Mesenchymal stem cell (in vitro differentiated cells and primary cell): Measurements from ENCODE around the gene CDH4.
A peak's percentile ranks its signal among the peaks of the same experiment; 100 is the strongest.

ENCODE experiments used
- DNase-seq: peaks from one replicate; pipeline ENCODE4 v3.0.0-alpha.2; 2013
- H2AFZ ChIP-seq: one replicate; pipeline ENCODE4 v1.6.1; 2013; ENCODE audit warnings: low read depth, mild to moderate bottlenecking, control low read depth, inconsistent platforms, low read length, moderate library complexity
- H2AK5ac ChIP-seq: 2 replicates; pipeline ENCODE4 v1.6.1; 2013; ENCODE audit warnings: low read length, moderate library complexity, mild to moderate bottlenecking, inconsistent platforms; ENCODE audit not compliant: severe bottlenecking
- H2BK120ac ChIP-seq: one replicate; pipeline ENCODE4 v1.6.1; 2013; ENCODE audit warnings: low read depth, mild to moderate bottlenecking, inconsistent platforms, low read length, moderate library complexity
- H2BK12ac ChIP-seq, 2 experiments: one replicate each; pipeline ENCODE4 v1.6.1; 2013; ENCODE audit warnings: inconsistent platforms in 2 of 2, low read length in 2 of 2, mild to moderate bottlenecking in 2 of 2, moderate library complexity in 2 of 2, control low read depth in 1 of 2
- H2BK15ac ChIP-seq: one replicate; pipeline ENCODE4 v1.6.1; 2013; ENCODE audit warnings: mild to moderate bottlenecking, low read depth, inconsistent platforms; ENCODE audit not compliant: poor library complexity, severe bottlenecking
- H2BK5ac ChIP-seq: 2 replicates; pipeline ENCODE4 v1.6.1; 2013; ENCODE audit warnings: low read depth, mild to moderate bottlenecking, low read length, control low read depth, inconsistent platforms; ENCODE audit not compliant: poor library complexity, severe bottlenecking
- H3K14ac ChIP-seq, 2 experiments: one replicate each; pipeline ENCODE4 v1.6.1; 2013; ENCODE audit warnings: inconsistent platforms in 2 of 2, low read length in 2 of 2, control low read depth in 1 of 2, mild to moderate bottlenecking in 1 of 2, moderate library complexity in 1 of 2
- H3K18ac ChIP-seq, 2 experiments: one replicate each; pipeline ENCODE4 v1.6.1; 2013; ENCODE audit warnings: inconsistent platforms in 2 of 2, low read length in 2 of 2, control low read depth in 1 of 2, low read depth in 1 of 2, mild to moderate bottlenecking in 1 of 2
- H3K23ac ChIP-seq, 2 experiments: one replicate each; pipeline ENCODE4 v1.6.1; 2013; ENCODE audit warnings: inconsistent platforms in 2 of 2, low read length in 2 of 2, mild to moderate bottlenecking in 2 of 2, moderate library complexity in 2 of 2, control low read depth in 1 of 2
- H3K27ac ChIP-seq: 2 replicates; pipeline ENCODE4 v1.5.1; 2013; ENCODE audit warnings: mild to moderate bottlenecking, moderate library complexity, low read length, control low read depth, inconsistent platforms; ENCODE audit not compliant: poor library complexity, severe bottlenecking
- H3K27me3 ChIP-seq, 2 experiments: 2 replicates each; pipeline versions ENCODE4 v1.6.1 to v1.7.0; 2013; ENCODE audit warnings: low read length in 2 of 2, mild to moderate bottlenecking in 2 of 2, moderate library complexity in 2 of 2, control low read depth in 1 of 2, inconsistent platforms in 1 of 2; ENCODE audit not compliant: control insufficient read depth in 1 of 2, insufficient read depth in 1 of 2
- H3K36me3 ChIP-seq, 2 experiments: 2 replicates each; pipeline versions ENCODE4 v1.6.1 to v1.7.0; 2013; ENCODE audit warnings: low read length in 2 of 2, control low read depth in 1 of 2, inconsistent platforms in 1 of 2, low read depth in 1 of 2, mild to moderate bottlenecking in 1 of 2; ENCODE audit not compliant: insufficient read depth in 2 of 2, control insufficient read depth in 1 of 2
- H3K4ac ChIP-seq, 2 experiments: one replicate each; pipeline ENCODE4 v1.6.1; 2013; ENCODE audit warnings: inconsistent platforms in 2 of 2, low read length in 2 of 2, mild to moderate bottlenecking in 2 of 2, moderate library complexity in 2 of 2, control low read depth in 1 of 2, low read depth in 1 of 2
- H3K4me1 ChIP-seq: 2 replicates; pipeline ENCODE4 v1.6.1; 2013; ENCODE audit warnings: low read depth, low read length, control low read depth; ENCODE audit not compliant: control insufficient read depth, insufficient read depth
- H3K4me2 ChIP-seq: 2 replicates; pipeline ENCODE4 v1.6.1; 2013; ENCODE audit warnings: low read length, mild to moderate bottlenecking, inconsistent platforms; ENCODE audit not compliant: poor library complexity, severe bottlenecking
- H3K4me3 ChIP-seq, 2 experiments: 2 replicates each; pipeline versions ENCODE4 v1.5.1 to v1.7.0; 2013; ENCODE audit warnings: low read length in 2 of 2, mild to moderate bottlenecking in 2 of 2, control low read depth in 1 of 2, low read depth in 1 of 2; ENCODE audit not compliant: insufficient read depth in 1 of 2
- H3K79me1 ChIP-seq: replicated peaks from 2 replicates; pipeline ENCODE4 v1.6.1; 2013; ENCODE audit warnings: mild to moderate bottlenecking, control low read depth, low read length, inconsistent platforms; ENCODE audit not compliant: poor library complexity, severe bottlenecking
- H3K9ac ChIP-seq: 2 replicates; pipeline ENCODE4 v1.7.0; 2013; ENCODE audit warnings: mild to moderate bottlenecking, low read length, moderate library complexity
- H3K9me3 ChIP-seq: 2 replicates; pipeline ENCODE4 v1.7.0; 2013; ENCODE audit warnings: mild to moderate bottlenecking, low read length; ENCODE audit not compliant: control insufficient read depth
- H4K8ac ChIP-seq: one replicate; pipeline ENCODE4 v1.6.1; 2013; ENCODE audit warnings: inconsistent platforms, mild to moderate bottlenecking, low read length, moderate library complexity
- H4K91ac ChIP-seq: one replicate; pipeline ENCODE4 v1.6.1; 2013; ENCODE audit warnings: mild to moderate bottlenecking, low read length, inconsistent platforms
- WGBS: methylation state at CpG from one replicate; pipeline ENCODE4 v1.1.7; 2013; ENCODE audit warnings: mixed read lengths; 5-methylcytosine and 5-hydroxymethylcytosine counted together

The CDH4 gene

GRCh38 chr20:61389077-61389476, 137.0 kb downstream of the CDH4 start:
- Histone ChIP-seq H2BK12ac (no peak overlapping the region), H3K23ac (no peak overlapping the region), H3K27ac (no peak overlapping the region), H3K18ac (no peak overlapping the region), H2BK15ac (peak overlapping the region; percentile 0), H3K4me2 (no peak overlapping the region), H3K36me3 (peaks cover 0 to 3% of the 10 kb centered on the region in 2 experiments), H4K8ac (no peak overlapping the region), H3K9me3 (peaks cover 10% of the 10 kb centered on the region), H2AFZ (no peak overlapping the region), H3K4me1 (peaks cover 2% of the 10 kb centered on the region), H2BK5ac (no peak overlapping the region), H3K9ac (no peak overlapping the region), H3K4me3 (no peak overlapping the region), H4K91ac (no peak overlapping the region), H2BK120ac (no peak overlapping the region), H3K79me1 (peaks cover 13% of the 10 kb centered on the region), H3K27me3 (no peaks in the 10 kb centered on the region), H2AK5ac (no peak overlapping the region), H3K14ac (no peak overlapping the region), H3K4ac (no peak overlapping the region)
- no peak for DNase-seq
- WGBS: 95% methylated on average over 10 of the region's 10 CpGs

GRCh38 chr20:61391185-61391584, 139.1 kb downstream of the CDH4 start:
- Histone ChIP-seq H3K4me2 (no peak overlapping the region), H4K8ac (no peak overlapping the region)

GRCh38 chr20:61391812-61392520, 139.9 kb downstream of the CDH4 start:
- Histone ChIP-seq H3K9me3 (no peaks in the 10 kb centered on the region), H3K14ac (peak overlapping the region in 1 of 2 experiments; percentile 74), H3K27me3 (no peaks in the 10 kb centered on the region), H3K36me3 (no peaks in the 10 kb centered on the region), H3K18ac (peak overlapping the region in 1 of 2 experiments; percentile 59), H3K9ac (no peak overlapping the region), H2AK5ac (no peak overlapping the region), H3K4me3 (no peak overlapping the region), H3K4me2 (no peak overlapping the region), H2BK120ac (no peak overlapping the region), H3K4me1 (peaks cover 2% of the 10 kb centered on the region), H2BK5ac (no peak overlapping the region), H3K79me1 (peaks cover 13% of the 10 kb centered on the region), H3K27ac (no peak overlapping the region), H3K23ac (no peak overlapping the region), H4K91ac (peak overlapping the region; percentile 41), H2BK15ac (no peak overlapping the region), H2BK12ac (no peak overlapping the region), H3K4ac (no peak overlapping the region), H2AFZ (no peak overlapping the region), H4K8ac (peak overlapping the region; percentile 33)
- 80% methylated on average over 21 of the region's 28 CpGs for WGBS
- no peak for DNase-seq

More at GRCh38 chr20:61391185-61391584, 139.1 kb downstream of the CDH4 start:
- H3K27ac ChIP-seq: no peak overlapping the region
- no peak overlapping the region for H3K18ac ChIP-seq
- no peak overlapping the region for H3K9ac ChIP-seq
- H3K14ac ChIP-seq: no peak overlapping the region
- H3K9me3 ChIP-seq: no peaks in the 10 kb centered on the region
- H2BK5ac ChIP-seq: no peak overlapping the region
- H3K36me3 ChIP-seq: no peaks in the 10 kb centered on the region
- no peak overlapping the region for H4K91ac ChIP-seq
- peaks cover 2% of the 10 kb centered on the region for H3K4me1 ChIP-seq
- H3K27me3 ChIP-seq: no peaks in the 10 kb centered on the region
- no peak overlapping the region for H3K23ac ChIP-seq
- no peak for DNase-seq
- peaks cover 13% of the 10 kb centered on the region for H3K79me1 ChIP-seq
- WGBS: 78% methylated on average over 12 of the region's 12 CpGs
- no peak overlapping the region for H2AK5ac ChIP-seq
- H3K4ac ChIP-seq: no peak overlapping the region
- no peak overlapping the region for H2BK120ac ChIP-seq
- H2AFZ ChIP-seq: no peak overlapping the region
- no peak overlapping the region for H3K4me3 ChIP-seq
- no peak overlapping the region for H2BK15ac ChIP-seq
- no peak overlapping the region for H2BK12ac ChIP-seq

DNA sequence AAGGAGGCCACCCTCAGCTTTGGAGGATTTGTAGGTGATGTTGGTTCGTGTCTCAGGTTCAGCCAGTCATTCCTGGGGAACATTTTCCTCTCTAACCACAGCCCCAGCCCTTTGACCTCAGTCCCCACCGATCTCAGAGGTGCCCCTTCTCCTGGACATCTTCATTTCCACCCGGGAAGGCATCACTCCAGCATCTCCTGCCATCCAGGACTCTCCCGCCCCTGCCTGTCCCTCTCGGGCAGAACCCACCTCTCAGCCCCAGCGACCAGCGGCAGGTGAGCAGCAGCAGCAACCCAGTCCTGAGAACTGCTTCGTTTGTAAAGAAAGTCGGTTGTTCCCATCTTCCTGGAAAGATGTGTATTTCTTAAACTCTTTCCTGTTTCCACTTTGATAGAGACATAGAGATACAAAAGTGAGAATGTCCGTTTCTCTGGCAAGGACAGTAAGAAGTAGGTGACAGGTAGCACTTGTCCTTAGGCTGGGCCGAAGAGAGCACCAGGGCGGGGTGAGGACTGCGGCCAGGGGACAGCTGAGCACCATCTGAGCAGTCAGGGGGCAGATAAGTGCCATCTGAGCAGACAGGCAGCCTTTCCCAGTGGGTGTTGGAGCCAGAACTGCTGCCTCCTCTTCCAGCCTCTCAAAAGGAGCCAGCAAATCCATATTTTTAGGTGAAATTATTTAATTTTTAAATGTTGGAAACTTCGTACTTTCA, 142.2 kb downstream of the CDH4 start:
- H3K79me1 ChIP-seq: peaks cover 9% of the 10 kb centered on the region
- H3K23ac ChIP-seq: no peak overlapping the region
- no peak overlapping the region for H3K4ac ChIP-seq
- H4K91ac ChIP-seq: no peak overlapping the region
- H3K27me3 ChIP-seq: no peaks in the 10 kb centered on the region
- H3K4me2 ChIP-seq: no peak overlapping the region
- H2AFZ ChIP-seq: no peak overlapping the region
- no peak overlapping the region for H4K8ac ChIP-seq
- H3K18ac ChIP-seq: no peak overlapping the region
- no peak overlapping the region for H3K4me3 ChIP-seq
- no peak overlapping the region for H2BK12ac ChIP-seq
- H2BK15ac ChIP-seq: no peak overlapping the region
- no peak overlapping the region for H2BK5ac ChIP-seq
- WGBS: 95% methylated on average over 14 of the region's 14 CpGs
- H3K4me1 ChIP-seq: peaks cover 2% of the 10 kb centered on the region
- no peak overlapping the region for H3K27ac ChIP-seq
- H2AK5ac ChIP-seq: no peak overlapping the region
- no peak overlapping the region for H2BK120ac ChIP-seq
- H3K9me3 ChIP-seq: no peaks in the 10 kb centered on the region
- DNase-seq: no peak
- H3K14ac ChIP-seq: no peak overlapping the region
- no peak overlapping the region for H3K9ac ChIP-seq
- no peaks in the 10 kb centered on the region for H3K36me3 ChIP-seq
